Peyer's patch (tissue), 4 donors: Measurements from ENCODE around the gene ERMP1. TPM values are rescaled to one million over a fixed set of nuclear protein-coding genes. Genes with fewer than 3 reads are reported as not detected.
"Not testable (repeated sequence)": the region's sequence is repeated elsewhere in the genome, so short reads cannot be mapped to it uniquely, and the experiment has no call there.

Source experiments
- DNase-seq, 3 donors: peaks; one replicate each; pipeline ENCODE4 v3.0.0-alpha.2; 2017 to 2019
- H3K27ac ChIP-seq, 4 donors: fragments of 200-600 bp; sonication (generic); one replicate each; pipeline ENCODE4 v1.5.1; 2016 to 2019
- H3K27me3 ChIP-seq, 2 donors: fragments of 200-600 bp; sonication (generic); one replicate each; pipeline ENCODE4 v1.5.1; 2019
- H3K36me3 ChIP-seq, 3 donors: fragments of 200-600 bp; sonication (generic); one replicate each; pipeline ENCODE4 v1.5.1; 2016 to 2019
- H3K4me1 ChIP-seq, 4 donors: fragments of 200-600 bp; sonication (generic); one replicate each; pipeline ENCODE4 v1.5.1; 2016 to 2019
- H3K4me3 ChIP-seq, 4 donors: fragments of 200-600 bp; sonication (generic); 1 replicate in 3 of 4; 2 replicates in 1 of 4; pipeline ENCODE4 v1.5.1; 2016 to 2019; ENCODE audit warnings: mild to moderate bottlenecking in 1 of 4
- H3K9me3 ChIP-seq, 4 donors: fragments of 200-600 bp; sonication (generic); one replicate each; pipeline ENCODE4 v1.5.1; 2016 to 2019; ENCODE audit warnings: mild to moderate bottlenecking in 1 of 4
- POLR2A ChIP-seq, 2 donors: fragments of 450-650 bp; IDR thresholded peaks; one replicate each; pipeline ENCODE4 v1.5.1; 2017; ENCODE audit warnings: antibody characterized with exemption in 2 of 2, mild to moderate bottlenecking in 2 of 2, moderate library complexity in 2 of 2
- total RNA-seq, 4 donors: library from RNA; depleted of rRNA; stranded (reverse); fragments of >200 nt; gene quantifications; one replicate each; pipeline ENCODE4 v1.1.0, GENCODE V29; 2016
- TF ChIP-seq, protein P1 (sequence below), 6 experiments: fragments of 450-650 bp in 4 of 6; fragments of 200-600 bp in 2 of 6; sonication (generic) in 1 of 6; IDR thresholded peaks; one replicate each; pipeline ENCODE4 v1.5.1; 2017 to 2019; ENCODE audit warnings: antibody characterized with exemption in 6 of 6, mild to moderate bottlenecking in 3 of 6, moderate library complexity in 1 of 6

The ERMP1 gene
- total RNA-seq, 4 donors from 2014 or later: 20.8 to 23.2 (median 22.0) TPM

DNA sequence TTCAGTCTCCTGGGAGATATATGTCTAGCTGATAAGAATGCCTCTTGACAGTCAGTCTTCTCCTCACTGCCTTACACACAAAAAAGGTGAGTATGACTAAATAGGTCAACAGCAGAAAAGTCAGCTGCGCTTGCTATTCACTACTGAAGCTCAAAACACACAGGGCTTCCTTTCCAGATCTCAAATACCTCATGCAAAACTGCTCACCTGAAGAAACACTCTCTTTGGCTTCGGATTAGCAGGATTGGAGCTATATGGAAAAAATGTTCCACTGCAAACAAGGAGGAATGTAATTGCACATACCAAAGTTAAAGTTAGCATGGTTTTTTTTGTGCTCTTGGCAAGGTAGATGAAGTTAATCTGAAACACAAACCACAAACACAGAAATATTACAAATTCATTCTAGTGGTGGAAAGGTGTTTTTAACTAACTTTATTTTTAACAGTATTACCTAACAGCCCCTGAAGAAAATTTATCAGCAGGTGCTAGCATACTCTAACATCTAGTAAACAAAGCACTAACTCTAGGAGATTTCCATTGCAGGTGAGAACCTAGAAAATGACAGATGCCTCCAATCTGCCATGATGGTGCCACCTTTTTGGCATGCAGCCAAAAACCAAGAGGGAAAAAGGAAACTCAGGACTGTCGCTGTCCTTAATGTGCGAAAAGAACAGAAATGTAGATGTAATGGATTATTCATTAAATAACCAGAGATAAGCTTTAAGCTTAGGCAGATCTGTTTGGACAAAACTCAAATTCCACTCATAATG lies 31.8 kb downstream of the ERMP1 start:
- H3K27me3 ChIP-seq: no peaks in the 10 kb centered on the region
- H3K27ac ChIP-seq: peak overlapping the region in 1 of 4 donors; percentile 47
- H3K4me1 ChIP-seq: peaks cover 0 to 8% (median 0%) of the 10 kb centered on the region in 4 donors
- H3K9me3 ChIP-seq: no peaks in the 10 kb centered on the region
- H3K36me3 ChIP-seq: peaks cover 0 to 7% (median 0%) of the 10 kb centered on the region in 3 donors
- TF ChIP-seq POLR2A (IDR thresholded peaks at IDR 0.05): no peak
- TF ChIP-seq, protein P1, sequence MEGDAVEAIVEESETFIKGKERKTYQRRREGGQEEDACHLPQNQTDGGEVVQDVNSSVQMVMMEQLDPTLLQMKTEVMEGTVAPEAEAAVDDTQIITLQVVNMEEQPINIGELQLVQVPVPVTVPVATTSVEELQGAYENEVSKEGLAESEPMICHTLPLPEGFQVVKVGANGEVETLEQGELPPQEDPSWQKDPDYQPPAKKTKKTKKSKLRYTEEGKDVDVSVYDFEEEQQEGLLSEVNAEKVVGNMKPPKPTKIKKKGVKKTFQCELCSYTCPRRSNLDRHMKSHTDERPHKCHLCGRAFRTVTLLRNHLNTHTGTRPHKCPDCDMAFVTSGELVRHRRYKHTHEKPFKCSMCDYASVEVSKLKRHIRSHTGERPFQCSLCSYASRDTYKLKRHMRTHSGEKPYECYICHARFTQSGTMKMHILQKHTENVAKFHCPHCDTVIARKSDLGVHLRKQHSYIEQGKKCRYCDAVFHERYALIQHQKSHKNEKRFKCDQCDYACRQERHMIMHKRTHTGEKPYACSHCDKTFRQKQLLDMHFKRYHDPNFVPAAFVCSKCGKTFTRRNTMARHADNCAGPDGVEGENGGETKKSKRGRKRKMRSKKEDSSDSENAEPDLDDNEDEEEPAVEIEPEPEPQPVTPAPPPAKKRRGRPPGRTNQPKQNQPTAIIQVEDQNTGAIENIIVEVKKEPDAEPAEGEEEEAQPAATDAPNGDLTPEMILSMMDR (IDR thresholded peaks at IDR 0.05): no peak
- no peak overlapping the region for H3K4me3 ChIP-seq
- DNase-seq: no peak

- H3K4me1 ChIP-seq, H3K9me3 ChIP-seq, H3K27ac ChIP-seq, DNase-seq, H3K36me3 ChIP-seq, H3K27me3 ChIP-seq, H3K4me3 ChIP-seq: not testable (repeated sequence)
Measured at GRCh38 chr9:5800378-5800777, 32.5 kb downstream of the ERMP1 start.

GRCh38 chr9:5799314-5799713 lies 33.6 kb downstream of the ERMP1 start:
- H3K27ac ChIP-seq: no peak overlapping the region
- peaks cover 0 to 8% (median 0%) of the 10 kb centered on the region in 4 donors for H3K4me1 ChIP-seq
- peak in 1 of 3 donors; percentile 64 for DNase-seq
- no peaks in the 10 kb centered on the region for H3K27me3 ChIP-seq
- TF ChIP-seq, protein P1 (IDR thresholded peaks at IDR 0.05): peak in 4 of 6 experiments; percentile 53 to 93 (median 82)
- no peak for TF ChIP-seq POLR2A (IDR thresholded peaks at IDR 0.05)
- peaks cover 0 to 7% (median 0%) of the 10 kb centered on the region in 3 donors for H3K36me3 ChIP-seq
- no peaks in the 10 kb centered on the region for H3K9me3 ChIP-seq
- no peak overlapping the region for H3K4me3 ChIP-seq

DNA sequence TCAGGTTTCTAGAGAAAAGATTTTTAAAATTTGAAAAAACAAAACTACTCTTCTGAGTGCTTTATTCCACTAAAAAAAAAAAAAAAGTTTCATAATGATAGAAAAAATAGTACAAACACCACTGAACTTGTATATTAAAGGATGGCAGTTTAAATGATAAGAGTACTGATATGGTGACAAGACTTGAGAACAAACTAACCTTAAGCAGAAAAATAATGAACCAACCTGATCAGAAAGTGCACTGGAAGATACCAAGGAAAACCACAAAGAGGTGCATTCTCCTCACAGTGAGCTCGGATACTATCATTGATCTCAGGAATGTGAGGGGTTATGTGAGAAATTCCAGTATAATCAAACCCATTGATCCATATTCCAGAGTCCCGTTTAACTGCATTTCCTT lies 34.3 kb downstream of the ERMP1 start:
- no peak for TF ChIP-seq POLR2A (IDR thresholded peaks at IDR 0.05)
- TF ChIP-seq, protein P1 (IDR thresholded peaks at IDR 0.05): no peak
- H3K4me1 ChIP-seq: peaks cover 0 to 8% (median 0%) of the 10 kb centered on the region in 4 donors
- no peak overlapping the region for H3K4me3 ChIP-seq
- H3K27ac ChIP-seq: no peak overlapping the region
- H3K27me3 ChIP-seq: no peaks in the 10 kb centered on the region
- H3K36me3 ChIP-seq: peaks cover 0 to 7% (median 0%) of the 10 kb centered on the region in 3 donors
- no peak for DNase-seq
- no peaks in the 10 kb centered on the region for H3K9me3 ChIP-seq

GRCh38 chr9:5796298-5796697 lies 36.6 kb downstream of the ERMP1 start:
- Histone ChIP-seq H3K27ac (no peak overlapping the region), H3K4me3 (no peak overlapping the region), H3K9me3 (no peaks in the 10 kb centered on the region), H3K36me3 (peaks cover 0 to 10% (median 0%) of the 10 kb centered on the region in 3 donors), H3K4me1 (peaks cover 0 to 5% (median 0%) of the 10 kb centered on the region in 4 donors), H3K27me3 (no peaks in the 10 kb centered on the region)
- TF ChIP-seq, protein P1 (IDR thresholded peaks at IDR 0.05): no peak
- no peak for TF ChIP-seq POLR2A (IDR thresholded peaks at IDR 0.05)
- DNase-seq: no peak

- Histone ChIP-seq H3K9me3 (no peaks in the 10 kb centered on the region), H3K36me3 (peaks cover 0 to 15% (median 2%) of the 10 kb centered on the region in 3 donors), H3K27ac (no peak overlapping the region), H3K27me3 (no peaks in the 10 kb centered on the region), H3K4me3 (no peak overlapping the region), H3K4me1 (no peaks in the 10 kb centered on the region)
- DNase-seq: no peak
- TF ChIP-seq POLR2A (IDR thresholded peaks at IDR 0.05): no peak
- TF ChIP-seq, protein P1 (IDR thresholded peaks at IDR 0.05): no peak
Measured at GRCh38 chr9:5793812-5794211, 39.1 kb downstream of the ERMP1 start.
